Measurements from ENCODE around the gene USP31. TPM values are rescaled to one million over a fixed set of nuclear protein-coding genes. Genes with fewer than 3 reads are reported as not detected.
"Not testable (repeated sequence)": the region's sequence is repeated elsewhere in the genome, so short reads cannot be mapped to it uniquely, and the experiment has no call there.

USP31 gene
- total and polyA plus RNA-seq, 9 donors, result 3.7 to 6.2 (median 5.1) TPM

DNA sequence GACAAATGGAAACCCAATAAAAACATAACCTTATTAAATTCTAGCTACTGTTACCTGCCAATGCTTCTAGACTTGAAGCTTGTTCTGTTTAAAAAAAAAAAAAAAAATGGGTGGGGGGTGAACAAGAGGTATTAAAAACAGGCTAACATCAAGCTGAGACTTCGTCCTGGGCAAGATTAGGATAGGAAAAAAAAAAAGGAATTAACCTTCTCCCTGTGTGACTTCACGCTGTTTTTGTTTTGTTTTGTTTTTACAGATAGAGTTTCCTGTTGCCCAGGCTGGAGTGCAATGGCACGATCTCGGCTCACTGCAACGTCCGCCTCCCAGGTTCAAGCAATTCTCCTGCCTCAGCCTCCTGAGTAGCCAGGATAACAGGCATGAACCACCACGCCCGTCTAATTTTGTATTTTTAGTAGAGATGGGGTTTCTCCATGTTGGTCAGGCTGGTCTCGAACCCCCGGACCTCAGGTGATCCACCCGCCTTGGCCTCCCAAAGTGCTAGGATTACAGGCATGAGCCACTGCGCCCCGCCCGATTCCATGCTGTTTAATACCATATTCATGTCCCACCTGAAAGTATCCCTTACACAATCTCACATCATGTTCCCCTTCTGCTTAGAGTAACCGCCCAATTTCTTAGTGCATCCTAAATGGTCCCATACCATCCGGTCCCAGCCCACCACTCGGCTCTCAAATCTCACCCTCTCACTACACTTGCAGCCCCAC lies 2.2 kb downstream of the USP31 start:
- H3K4me3 ChIP-seq (ENCODE audit: low read length), result no peak overlapping the region

GRCh38 chr16:23145608-23146007 lies 3.6 kb downstream of the USP31 start:
- Histone ChIP-seq H3K27me3 (ENCODE audit: control insufficient read depth, insufficient read depth, low read length) (no peaks in the 10 kb centered on the region), H3K27ac (ENCODE audit: low read length) (no peak overlapping the region), H3K9me3 (replicated peaks; ENCODE audit: control insufficient read depth, low read depth, low read length) (no peaks in the 10 kb centered on the region), H3K36me3 (ENCODE audit: control insufficient read depth, insufficient read depth, low read length) (no peaks in the 10 kb centered on the region), H3K4me1 (ENCODE audit: control insufficient read depth, insufficient read depth, low read length) (peaks cover 19% of the 10 kb centered on the region), H3K4me3 (ENCODE audit: low read length) (no peak overlapping the region)
- no CpG with 5 or more reads among the region's 3 CpGs for WGBS (ENCODE audit: insufficient coverage)
- DNase-seq, result no peak

More for the DNA sequence above, 2.2 kb downstream of the USP31 start:
- Histone ChIP-seq H3K9me3 (replicated peaks; ENCODE audit: control insufficient read depth, low read depth, low read length) (no peaks in the 10 kb centered on the region), H3K4me1 (ENCODE audit: control insufficient read depth, insufficient read depth, low read length) (peaks cover 15% of the 10 kb centered on the region), H3K27ac (ENCODE audit: low read length) (no peak overlapping the region), H3K36me3 (ENCODE audit: control insufficient read depth, insufficient read depth, low read length) (no peaks in the 10 kb centered on the region), H3K27me3 (ENCODE audit: control insufficient read depth, insufficient read depth, low read length) (no peaks in the 10 kb centered on the region)
- DNase-seq, result no peak
- 84% methylated on average over 11 of the region's 17 CpGs for WGBS (ENCODE audit: insufficient coverage)

GRCh38 chr16:23145186-23145585 lies 4.1 kb downstream of the USP31 start:
- Histone ChIP-seq H3K27me3 (ENCODE audit: control insufficient read depth, insufficient read depth, low read length) (no peaks in the 10 kb centered on the region), H3K9me3 (replicated peaks; ENCODE audit: control insufficient read depth, low read depth, low read length) (no peaks in the 10 kb centered on the region), H3K4me1 (ENCODE audit: control insufficient read depth, insufficient read depth, low read length) (peaks cover 19% of the 10 kb centered on the region), H3K27ac (ENCODE audit: low read length) (no peak overlapping the region), H3K4me3 (ENCODE audit: low read length) (no peak overlapping the region), H3K36me3 (ENCODE audit: control insufficient read depth, insufficient read depth, low read length) (no peaks in the 10 kb centered on the region)
- WGBS (ENCODE audit: insufficient coverage), result 66% methylated on average over 4 of the region's 6 CpGs
- no peak for DNase-seq

DNA sequence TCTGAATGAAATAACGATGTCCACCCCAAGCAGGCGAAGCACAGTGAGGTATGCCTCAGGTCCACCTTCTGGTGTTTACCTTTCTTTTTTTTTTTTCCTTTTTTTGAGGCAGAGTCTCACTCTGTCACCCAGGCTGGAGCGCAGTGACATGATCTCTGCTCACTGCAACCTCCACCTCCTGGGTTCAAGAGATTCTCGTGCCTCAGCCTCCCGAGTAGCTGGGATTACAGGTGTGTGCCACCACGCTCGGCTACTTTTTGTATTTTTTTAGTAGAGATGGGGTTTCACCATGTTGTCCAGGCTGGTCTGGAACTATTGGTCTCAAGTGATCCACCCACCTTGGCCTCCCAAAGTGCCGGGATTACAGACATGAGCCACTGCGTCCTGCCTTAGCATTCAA lies 4.9 kb downstream of the USP31 start:
- not testable (repeated sequence) for H3K27me3 ChIP-seq (ENCODE audit: control insufficient read depth, insufficient read depth, low read length); H3K36me3 ChIP-seq (ENCODE audit: control insufficient read depth, insufficient read depth, low read length); H3K9me3 ChIP-seq (replicated peaks; ENCODE audit: control insufficient read depth, low read depth, low read length); H3K4me3 ChIP-seq (ENCODE audit: low read length); DNase-seq; H3K27ac ChIP-seq (ENCODE audit: low read length)
- H3K4me1 ChIP-seq (ENCODE audit: control insufficient read depth, insufficient read depth, low read length), result peaks cover 15% of the 10 kb centered on the region
- WGBS (ENCODE audit: insufficient coverage), result 100% methylated on average over 2 of the region's 9 CpGs

- Histone ChIP-seq H3K9me3 (replicated peaks; ENCODE audit: control insufficient read depth, low read depth, low read length) (no peaks in the 10 kb centered on the region), H3K36me3 (ENCODE audit: control insufficient read depth, insufficient read depth, low read length) (no peaks in the 10 kb centered on the region), H3K4me3 (ENCODE audit: low read length) (no peak overlapping the region), H3K27ac (ENCODE audit: low read length) (no peak overlapping the region), H3K4me1 (ENCODE audit: control insufficient read depth, insufficient read depth, low read length) (peaks cover 14% of the 10 kb centered on the region), H3K27me3 (ENCODE audit: control insufficient read depth, insufficient read depth, low read length) (no peaks in the 10 kb centered on the region)
- WGBS (ENCODE audit: insufficient coverage), result no CpG with 5 or more reads among the region's 3 CpGs
- no peak for DNase-seq
These were observed 5.9 kb downstream of the USP31 start for GRCh38 chr16:23143391-23143790.

- Histone ChIP-seq H3K27ac (ENCODE audit: low read length) (no peak overlapping the region), H3K36me3 (ENCODE audit: control insufficient read depth, insufficient read depth, low read length) (no peaks in the 10 kb centered on the region), H3K27me3 (ENCODE audit: control insufficient read depth, insufficient read depth, low read length) (no peaks in the 10 kb centered on the region), H3K9me3 (replicated peaks; ENCODE audit: control insufficient read depth, low read depth, low read length) (no peaks in the 10 kb centered on the region), H3K4me1 (ENCODE audit: control insufficient read depth, insufficient read depth, low read length) (peaks cover 11% of the 10 kb centered on the region), H3K4me3 (ENCODE audit: low read length) (no peak overlapping the region)
- 27% methylated on average over 4 of the region's 7 CpGs for WGBS (ENCODE audit: insufficient coverage)
- no peak for DNase-seq
These were observed 7.1 kb downstream of the USP31 start for GRCh38 chr16:23141959-23142740.

DNA sequence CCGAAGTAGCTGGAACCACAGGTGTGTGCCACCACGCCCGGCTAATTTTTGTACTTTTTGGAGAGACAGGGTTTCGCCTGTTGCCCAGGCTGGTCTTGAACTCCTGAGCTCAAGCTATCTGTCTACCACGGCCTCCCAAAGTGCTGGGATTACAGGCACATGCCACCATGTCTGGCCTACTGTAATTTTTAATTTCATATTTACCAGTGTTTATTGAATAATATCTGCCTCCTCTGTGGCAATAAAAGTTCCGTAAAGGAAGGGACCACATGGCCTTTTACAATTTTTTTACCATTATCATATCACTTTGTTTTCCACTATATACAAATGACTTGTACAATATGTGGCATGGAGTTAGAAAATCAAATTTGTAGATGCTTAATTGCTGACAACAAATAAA lies 7.8 kb downstream of the USP31 start:
- H3K36me3 ChIP-seq (ENCODE audit: control insufficient read depth, insufficient read depth, low read length), result no peaks in the 10 kb centered on the region
- no peaks in the 10 kb centered on the region for H3K9me3 ChIP-seq (replicated peaks; ENCODE audit: control insufficient read depth, low read depth, low read length)
- DNase-seq, result no peak
- no peaks in the 10 kb centered on the region for H3K27me3 ChIP-seq (ENCODE audit: control insufficient read depth, insufficient read depth, low read length)
- no peak overlapping the region for H3K4me3 ChIP-seq (ENCODE audit: low read length)
- WGBS (ENCODE audit: insufficient coverage), result 100% methylated on average over 1 of the region's 6 CpGs
- no peak overlapping the region for H3K27ac ChIP-seq (ENCODE audit: low read length)
- peaks cover 11% of the 10 kb centered on the region for H3K4me1 ChIP-seq (ENCODE audit: control insufficient read depth, insufficient read depth, low read length)

DNA sequence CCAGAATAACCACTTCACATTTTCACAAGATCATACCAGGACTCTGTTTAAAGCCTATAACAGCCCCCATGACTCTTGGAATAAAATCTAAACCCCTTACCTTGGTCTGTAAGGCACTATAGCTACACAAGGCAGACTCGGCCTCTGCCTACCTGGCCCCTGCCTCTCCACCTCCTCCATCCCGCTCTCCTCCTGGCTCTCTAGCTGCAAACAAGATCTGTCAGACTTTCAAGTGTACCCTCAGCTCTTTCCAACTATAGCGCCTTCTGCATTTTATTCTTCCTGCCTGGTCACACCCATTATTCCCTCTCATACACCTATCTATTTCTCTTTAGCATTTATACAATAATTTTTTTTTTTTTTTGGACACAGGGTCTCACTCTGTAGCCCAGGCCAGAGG lies 8.2 kb downstream of the USP31 start:
- H3K4me3 ChIP-seq (ENCODE audit: low read length), result no peak overlapping the region
- no peaks in the 10 kb centered on the region for H3K27me3 ChIP-seq (ENCODE audit: control insufficient read depth, insufficient read depth, low read length)
- no peaks in the 10 kb centered on the region for H3K9me3 ChIP-seq (replicated peaks; ENCODE audit: control insufficient read depth, low read depth, low read length)
- H3K4me1 ChIP-seq (ENCODE audit: control insufficient read depth, insufficient read depth, low read length), result peaks cover 11% of the 10 kb centered on the region
- no peaks in the 10 kb centered on the region for H3K36me3 ChIP-seq (ENCODE audit: control insufficient read depth, insufficient read depth, low read length)
- H3K27ac ChIP-seq (ENCODE audit: low read length), result no peak overlapping the region
- DNase-seq, result no peak
- 81% methylated on average over 3 of the region's 3 CpGs for WGBS (ENCODE audit: insufficient coverage)

GRCh38 chr16:23140107-23140506 lies 9.1 kb downstream of the USP31 start:
- WGBS (ENCODE audit: insufficient coverage), result 64% methylated on average over 1 of the region's 2 CpGs
- no peak for DNase-seq
- Histone ChIP-seq H3K4me3 (ENCODE audit: low read length) (no peak overlapping the region), H3K36me3 (ENCODE audit: control insufficient read depth, insufficient read depth, low read length) (no peaks in the 10 kb centered on the region), H3K4me1 (ENCODE audit: control insufficient read depth, insufficient read depth, low read length) (peaks cover 5% of the 10 kb centered on the region), H3K27ac (ENCODE audit: low read length) (no peak overlapping the region), H3K9me3 (replicated peaks; ENCODE audit: control insufficient read depth, low read depth, low read length) (no peaks in the 10 kb centered on the region), H3K27me3 (ENCODE audit: control insufficient read depth, insufficient read depth, low read length) (no peaks in the 10 kb centered on the region)

DNA sequence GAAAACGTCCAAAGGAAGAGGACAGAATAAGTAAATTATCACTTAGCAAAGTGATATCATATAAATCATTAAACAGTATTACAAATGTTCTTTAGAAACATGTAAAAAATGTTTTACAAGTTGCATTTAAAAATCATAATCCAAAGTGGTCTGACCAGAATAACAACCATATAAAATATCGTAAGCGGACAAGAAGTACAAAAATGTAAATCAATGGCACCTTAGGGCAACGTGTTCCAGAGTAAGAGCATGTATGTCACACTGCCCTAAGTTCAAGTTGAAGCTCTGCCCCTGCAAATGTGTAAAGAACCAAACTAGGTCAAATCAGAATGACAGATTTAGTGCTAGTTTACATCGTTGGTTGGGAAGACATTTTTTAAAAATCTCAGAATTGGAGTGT lies 11.4 kb downstream of the USP31 start:
- no peak overlapping the region for H3K4me3 ChIP-seq (ENCODE audit: low read length)
- WGBS (ENCODE audit: insufficient coverage), result 94% methylated on average over 2 of the region's 5 CpGs
- no peak for DNase-seq

More for the DNA sequence above, 11.4 kb downstream of the USP31 start:
- Histone ChIP-seq H3K27ac (ENCODE audit: low read length) (no peak overlapping the region), H3K36me3 (ENCODE audit: control insufficient read depth, insufficient read depth, low read length) (no peaks in the 10 kb centered on the region), H3K4me1 (ENCODE audit: control insufficient read depth, insufficient read depth, low read length) (peaks cover 13% of the 10 kb centered on the region), H3K9me3 (replicated peaks; ENCODE audit: control insufficient read depth, low read depth, low read length) (no peaks in the 10 kb centered on the region), H3K27me3 (ENCODE audit: control insufficient read depth, insufficient read depth, low read length) (no peaks in the 10 kb centered on the region)
